GM19099 (cell line): Measurements from ENCODE around the gene IKZF3.
A peak's percentile ranks its signal among the peaks of the same experiment; 100 is the strongest.

Experiments
- POLR2A ChIP-seq: IDR thresholded peaks from 3 replicates; pipeline ENCODE4 v1.6.1; 2011; ENCODE audit warnings: low read depth; ENCODE audit not compliant: insufficient read length; ENCODE audit errors: extremely low read depth

Gene IKZF3

GRCh38 chr17:39730095-39730921 is 133.8 kb downstream of the IKZF3 start, which contains the start of gene MIEN1:
TSS of gene MIEN1 (minus strand) at chr17:39730532. CDS start at chr17:39730495, 37 bp downstream.
- peak; percentile 93 for TF ChIP-seq POLR2A

DNA sequence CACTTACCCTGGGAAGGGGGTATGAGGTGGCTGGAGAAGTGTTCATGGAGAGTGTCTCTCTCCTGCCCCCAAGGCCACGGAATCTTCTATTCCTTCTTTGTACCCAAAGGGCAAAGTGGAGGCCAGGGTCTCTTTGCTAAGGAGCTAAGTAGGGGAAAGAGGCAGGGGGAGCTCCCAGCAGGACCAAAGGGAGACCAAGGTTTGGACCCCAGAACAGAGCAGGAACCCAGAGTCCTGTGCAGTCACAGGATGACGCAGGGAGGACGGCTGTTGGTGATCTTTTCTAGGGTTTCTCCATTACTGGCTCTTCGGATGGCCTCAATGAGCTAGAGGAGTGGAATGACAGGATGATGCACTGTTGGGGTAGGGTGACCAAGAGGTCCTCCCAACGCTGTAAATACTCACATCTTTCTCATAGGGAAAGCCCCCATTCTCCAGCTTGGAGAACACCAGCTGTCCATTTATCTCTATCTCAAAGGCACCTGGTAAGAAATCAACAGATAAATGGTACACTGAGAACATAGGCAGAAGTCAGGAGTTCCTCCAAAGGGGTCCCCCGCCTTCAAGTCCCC is 134.7 kb downstream of the IKZF3 start:
- no peak for TF ChIP-seq POLR2A

DNA sequence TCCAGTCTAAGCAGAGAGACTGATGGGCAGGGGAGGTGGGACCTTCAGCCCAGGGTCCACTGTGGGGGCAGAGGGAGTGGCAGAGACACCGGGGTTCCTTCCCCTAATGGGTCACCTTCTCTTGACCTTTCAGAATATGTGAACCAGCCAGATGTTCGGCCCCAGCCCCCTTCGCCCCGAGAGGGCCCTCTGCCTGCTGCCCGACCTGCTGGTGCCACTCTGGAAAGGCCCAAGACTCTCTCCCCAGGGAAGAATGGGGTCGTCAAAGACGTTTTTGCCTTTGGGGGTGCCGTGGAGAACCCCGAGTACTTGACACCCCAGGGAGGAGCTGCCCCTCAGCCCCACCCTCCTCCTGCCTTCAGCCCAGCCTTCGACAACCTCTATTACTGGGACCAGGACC is 136.6 kb downstream of the IKZF3 start:
- no peak for TF ChIP-seq POLR2A

GRCh38 chr17:39726617-39727016 is 137.5 kb downstream of the IKZF3 start:
- TF ChIP-seq POLR2A: peak; percentile 9

DNA sequence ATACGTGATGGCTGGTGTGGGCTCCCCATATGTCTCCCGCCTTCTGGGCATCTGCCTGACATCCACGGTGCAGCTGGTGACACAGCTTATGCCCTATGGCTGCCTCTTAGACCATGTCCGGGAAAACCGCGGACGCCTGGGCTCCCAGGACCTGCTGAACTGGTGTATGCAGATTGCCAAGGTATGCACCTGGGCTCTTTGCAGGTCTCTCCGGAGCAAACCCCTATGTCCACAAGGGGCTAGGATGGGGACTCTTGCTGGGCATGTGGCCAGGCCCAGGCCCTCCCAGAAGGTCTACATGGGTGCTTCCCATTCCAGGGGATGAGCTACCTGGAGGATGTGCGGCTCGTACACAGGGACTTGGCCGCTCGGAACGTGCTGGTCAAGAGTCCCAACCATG is 139.4 kb downstream of the IKZF3 start:
- no peak for TF ChIP-seq POLR2A

DNA sequence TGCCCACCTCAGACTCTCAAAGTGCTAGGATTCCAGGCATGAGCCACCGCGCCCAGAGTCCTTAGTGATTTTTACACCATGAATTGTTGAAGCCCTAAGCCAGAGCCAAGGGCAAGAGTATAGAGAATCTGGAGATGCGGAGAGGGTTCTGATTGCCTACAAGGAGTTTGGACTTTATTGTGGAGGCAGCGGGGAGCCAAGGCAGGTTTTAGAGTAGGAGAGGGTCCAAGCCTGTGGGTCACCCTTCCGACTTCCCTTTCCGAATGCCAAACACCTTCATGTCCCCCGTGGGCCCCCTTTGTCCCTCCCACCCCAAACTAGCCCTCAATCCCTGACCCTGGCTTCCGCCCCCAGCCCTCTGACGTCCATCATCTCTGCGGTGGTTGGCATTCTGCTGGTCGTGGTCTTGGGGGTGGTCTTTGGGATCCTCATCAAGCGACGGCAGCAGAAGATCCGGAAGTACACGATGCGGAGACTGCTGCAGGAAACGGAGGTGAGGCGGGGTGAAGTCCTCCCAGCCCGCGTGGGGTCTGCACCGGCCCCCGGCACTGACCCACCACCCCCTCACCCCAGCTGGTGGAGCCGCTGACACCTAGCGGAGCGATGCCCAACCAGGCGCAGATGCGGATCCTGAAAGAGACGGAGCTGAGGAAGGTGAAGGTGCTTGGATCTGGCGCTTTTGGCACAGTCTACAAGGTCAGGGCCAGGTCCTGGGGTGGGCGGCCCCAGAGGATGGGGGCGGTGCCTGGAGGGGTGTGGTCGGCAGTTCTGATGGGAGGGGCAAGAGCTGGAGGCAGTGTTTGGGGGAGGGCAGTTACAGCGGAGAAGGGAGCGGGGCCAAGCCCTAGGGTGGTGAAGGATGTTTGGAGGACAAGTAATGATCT is 140.9 kb downstream of the IKZF3 start:
- TF ChIP-seq POLR2A: no peak

- TF ChIP-seq POLR2A: no peak
Observed at GRCh38 chr17:39722104-39722503, 142.0 kb downstream of the IKZF3 start.

DNA sequence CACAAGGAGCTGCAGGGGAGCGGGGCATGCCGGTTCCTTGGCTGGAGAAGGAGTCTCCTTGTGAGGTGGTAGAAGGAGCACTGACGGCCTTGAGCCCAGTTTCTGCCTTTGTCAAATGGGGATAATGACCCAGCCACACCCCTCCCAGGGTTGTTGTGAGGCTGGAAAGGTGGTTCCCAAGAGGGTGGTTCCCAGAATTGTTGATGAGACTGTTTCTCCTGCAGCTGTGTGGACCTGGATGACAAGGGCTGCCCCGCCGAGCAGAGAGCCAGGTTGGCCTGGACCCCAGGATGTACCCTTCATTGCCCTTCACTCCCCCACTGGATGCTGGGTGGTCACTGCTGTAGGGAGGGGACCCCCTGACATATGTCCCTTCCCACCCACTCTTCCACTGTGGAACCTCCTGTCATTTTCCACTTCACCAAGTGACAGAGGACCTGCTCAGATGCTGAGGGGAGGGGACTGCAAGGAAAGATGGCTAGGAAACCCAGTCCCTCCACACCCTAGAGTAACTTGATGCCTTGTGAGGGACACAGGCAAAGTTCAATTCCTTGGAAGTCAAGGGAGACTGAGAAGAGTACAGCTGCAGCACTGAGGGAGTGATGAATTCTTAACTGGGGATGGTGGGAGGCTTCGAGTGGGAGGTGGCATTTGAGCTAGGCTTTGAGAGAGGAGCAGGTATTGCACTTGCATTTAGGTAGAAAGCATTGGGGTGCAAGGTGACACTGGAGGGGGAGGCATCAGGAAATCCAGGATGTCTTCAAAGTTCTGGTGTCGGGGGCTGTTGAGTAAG is 144.4 kb downstream of the IKZF3 start:
- TF ChIP-seq POLR2A: no peak

GRCh38 chr17:39717660-39718059 is 146.5 kb downstream of the IKZF3 start:
- TF ChIP-seq POLR2A: no peak

- no peak for TF ChIP-seq POLR2A
Observed at GRCh38 chr17:39716879-39717536, 147.1 kb downstream of the IKZF3 start.

GRCh38 chr17:39716073-39716818 is 147.9 kb downstream of the IKZF3 start:
- no peak for TF ChIP-seq POLR2A

GRCh38 chr17:39715375-39716072 is 148.6 kb downstream of the IKZF3 start:
- TF ChIP-seq POLR2A: no peak

GRCh38 chr17:39714234-39714633 is 149.9 kb downstream of the IKZF3 start:
- TF ChIP-seq POLR2A: no peak
